Loucy (cell line): ENCODE results near the gene UBL4A.

Source experiments
- H2AFZ ChIP-seq: fragments of 200-600 bp; sonication (generic); 2 replicates; pipeline ENCODE4 v1.6.0; 2016; ENCODE audit warnings: antibody characterized with exemption, mild to moderate bottlenecking, low read length, moderate library complexity
- H3F3A ChIP-seq: fragments of 200-600 bp; 2 replicates; pipeline ENCODE4 v1.6.0; 2016; ENCODE audit warnings: antibody characterized with exemption, low read depth, mild to moderate bottlenecking
- H3K27me3 ChIP-seq: fragments of 200-600 bp; sonication (generic); 2 replicates; pipeline ENCODE4 v1.6.1; 2014; ENCODE audit warnings: low read length, mild to moderate bottlenecking; ENCODE audit not compliant: insufficient read depth, poor library complexity, severe bottlenecking
- H3K36me3 ChIP-seq: fragments of 200-600 bp; sonication (generic); 2 replicates; pipeline ENCODE4 v1.6.1; 2016; ENCODE audit warnings: low read length; ENCODE audit not compliant: insufficient read depth
- H3K4me1 ChIP-seq: fragments of 200-600 bp; sonication (generic); 2 replicates; pipeline ENCODE4 v1.5.1; 2014; ENCODE audit warnings: low read length, mild to moderate bottlenecking; ENCODE audit not compliant: insufficient read depth, poor library complexity, severe bottlenecking
- H3K4me2 ChIP-seq: fragments of 200-600 bp; sonication (generic); 2 replicates; pipeline ENCODE4 v1.6.0; 2014; ENCODE audit warnings: antibody characterized with exemption, low read length, low read depth, mild to moderate bottlenecking; ENCODE audit not compliant: poor library complexity, severe bottlenecking
- H3K4me3 ChIP-seq: fragments of 200-600 bp; sonication (generic); 2 replicates; pipeline ENCODE4 v1.5.1; 2014; ENCODE audit warnings: low read length, mild to moderate bottlenecking, mixed read lengths; ENCODE audit not compliant: poor library complexity, severe bottlenecking
- H3K79me2 ChIP-seq: fragments of 200-600 bp; sonication (generic); 2 replicates; pipeline ENCODE4 v1.6.1; 2014; ENCODE audit warnings: low read length; ENCODE audit not compliant: insufficient read depth
- H3K9ac ChIP-seq: fragments of 200-600 bp; sonication (generic); 2 replicates; pipeline ENCODE4 v1.6.0; 2014; ENCODE audit warnings: mild to moderate bottlenecking, low read depth, low read length, moderate library complexity; ENCODE audit not compliant: poor library complexity, severe bottlenecking
- H3K9me2 ChIP-seq: fragments of 200-600 bp; sonication (generic); replicated peaks from 2 replicates; pipeline ENCODE4 v1.6.1; 2016; ENCODE audit warnings: low read depth, low read length, mixed read lengths
- H3K9me3 ChIP-seq: fragments of 200-600 bp; sonication (generic); 2 replicates; pipeline ENCODE4 v1.6.1; 2014; ENCODE audit warnings: mild to moderate bottlenecking, antibody characterized with exemption, low read length, low read depth; ENCODE audit not compliant: insufficient read depth
- H4K20me1 ChIP-seq: fragments of 200-600 bp; sonication (generic); 2 replicates; pipeline ENCODE4 v1.6.0; 2014; ENCODE audit warnings: antibody characterized with exemption, low read length, mild to moderate bottlenecking; ENCODE audit not compliant: insufficient read depth, poor library complexity, severe bottlenecking
- CTCF ChIP-seq: fragments of 200-600 bp; sonication (generic); conservative IDR thresholded peaks from 2 replicates; pipeline ENCODE4 v1.5.1; 2014; ENCODE audit warnings: mild to moderate bottlenecking, antibody characterized with exemption, low read length
- EZH2phosphoT487 ChIP-seq: fragments of 200-600 bp; IDR thresholded peaks from 2 replicates; pipeline ENCODE4 v1.6.1; 2018; ENCODE audit warnings: antibody characterized with exemption, mild to moderate bottlenecking, moderate library complexity, borderline replicate concordance

UBL4A gene

GRCh38 chrX:154458954-154459778, 27.2 kb downstream of the UBL4A start:
- no peaks in the 10 kb centered on the region for H3K9me3 ChIP-seq
- peak overlapping the region; percentile 77 for H3K4me2 ChIP-seq
- no peaks in the 10 kb centered on the region for H3F3A ChIP-seq
- no peaks in the 10 kb centered on the region for H3K9me2 ChIP-seq
- H3K4me1 ChIP-seq = no peaks in the 10 kb centered on the region
- peak overlapping the region; percentile 70 for H3K9ac ChIP-seq
- H3K79me2 ChIP-seq = peaks cover 8% of the 10 kb centered on the region; the same call in 1 of the 2 replicates
- H3K27me3 ChIP-seq = no peaks in the 10 kb centered on the region
- TF ChIP-seq CTCF (no peak), EZH2phosphoT487 (no peak)
- H3K4me3 ChIP-seq = peak overlapping the region; percentile 81
- no peaks in the 10 kb centered on the region for H4K20me1 ChIP-seq
- no peaks in the 10 kb centered on the region for H3K36me3 ChIP-seq
- no peak overlapping the region for H2AFZ ChIP-seq

GRCh38 chrX:154458116-154458953, 28.1 kb downstream of the UBL4A start, which contains the start of gene PLXNA3:
PLXNA3 (plus strand) TSS chrX:154458281; CDS start chrX:154460184, 1,903 bp downstream.
- no peaks in the 10 kb centered on the region for H3K36me3 ChIP-seq
- TF ChIP-seq CTCF (no peak), EZH2phosphoT487 (no peak)

GRCh38 chrX:154457491-154458115, 28.8 kb downstream of the UBL4A start:
- Histone ChIP-seq H3K9me3 (no peaks in the 10 kb centered on the region), H4K20me1 (no peaks in the 10 kb centered on the region), H2AFZ (peak overlapping the region; percentile 81; the same call in 1 of the 2 replicates), H3K4me3 (peak overlapping the region; percentile 81), H3F3A (no peaks in the 10 kb centered on the region), H3K27me3 (no peaks in the 10 kb centered on the region), H3K9me2 (no peaks in the 10 kb centered on the region), H3K4me1 (no peaks in the 10 kb centered on the region), H3K9ac (no peak overlapping the region), H3K4me2 (peak overlapping the region; percentile 58), H3K36me3 (no peaks in the 10 kb centered on the region), H3K79me2 (peaks cover 8% of the 10 kb centered on the region; the same call in 1 of the 2 replicates)
- TF ChIP-seq CTCF (no peak), EZH2phosphoT487 (no peak)

More at GRCh38 chrX:154458116-154458953, 28.1 kb downstream of the UBL4A start, which contains the start of gene PLXNA3:
- peak within 1 kb of the TSS; percentile 81 for H3K4me3 ChIP-seq
- no peaks in the 10 kb centered on the region for H4K20me1 ChIP-seq
- no peaks in the 10 kb centered on the region for H3K9me2 ChIP-seq
- peak within 1 kb of the TSS; percentile 77 for H3K4me2 ChIP-seq
- H3K27me3 ChIP-seq = no peaks in the 10 kb centered on the region
- H3K9ac ChIP-seq = peak within 1 kb of the TSS; percentile 70
- H3F3A ChIP-seq = no peaks in the 10 kb centered on the region
- H3K79me2 ChIP-seq = peaks cover 8% of the 10 kb centered on the region; the same call in 1 of the 2 replicates
- H3K9me3 ChIP-seq = no peaks in the 10 kb centered on the region
- H3K4me1 ChIP-seq = no peaks in the 10 kb centered on the region
- H2AFZ ChIP-seq = peak within 1 kb of the TSS; percentile 81; the same call in 1 of the 2 replicates
